Stimulated activated CD4-positive, alpha-beta T cell treated with anti-CD3 and anti-CD28 coated beads, Interleukin-2, amount 100 ng/mL, for 48 hours (primary cell): ENCODE results near the gene ANKRD42.
"Not testable (repeated sequence)": the region's sequence is repeated elsewhere in the genome, so short reads cannot be mapped to it uniquely, and the experiment has no call there.

Experiments
- DNase-seq, 2 donors: peaks; one replicate each; pipeline ENCODE4 v3.0.0-alpha.2; 2020

ANKRD42 gene

GRCh38 chr11:83174008-83174407 is 19.5 kb upstream of the ANKRD42 start:
- no peak for DNase-seq

DNA sequence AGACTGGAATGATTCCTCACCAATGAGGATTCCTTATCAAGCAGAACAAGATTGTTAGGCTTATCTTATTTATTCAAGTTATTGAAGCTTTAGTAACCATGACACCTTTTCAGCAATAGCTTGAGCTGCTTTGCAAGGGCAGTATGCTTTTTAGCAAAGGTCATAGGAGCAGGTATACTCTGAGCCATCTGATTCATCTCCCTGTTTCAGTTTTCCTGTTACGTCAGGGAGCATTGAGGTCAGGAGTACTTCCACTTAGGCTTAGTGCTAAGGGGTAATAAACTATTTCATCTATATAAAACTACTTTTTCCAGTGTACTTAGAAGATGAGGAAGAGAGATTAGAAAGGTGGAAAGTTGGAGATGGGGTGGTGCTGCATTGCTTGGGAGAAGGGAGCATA is 17.7 kb upstream of the ANKRD42 start:
- DNase-seq: no peak

- no peak for DNase-seq
Measured at GRCh38 chr11:83181815-83182214, 11.7 kb upstream of the ANKRD42 start.

GRCh38 chr11:83185767-83186166 is 7.7 kb upstream of the ANKRD42 start:
- DNase-seq: no peak

- DNase-seq: no peak
Measured at GRCh38 chr11:83187465-83187864, 6.0 kb upstream of the ANKRD42 start.

DNA sequence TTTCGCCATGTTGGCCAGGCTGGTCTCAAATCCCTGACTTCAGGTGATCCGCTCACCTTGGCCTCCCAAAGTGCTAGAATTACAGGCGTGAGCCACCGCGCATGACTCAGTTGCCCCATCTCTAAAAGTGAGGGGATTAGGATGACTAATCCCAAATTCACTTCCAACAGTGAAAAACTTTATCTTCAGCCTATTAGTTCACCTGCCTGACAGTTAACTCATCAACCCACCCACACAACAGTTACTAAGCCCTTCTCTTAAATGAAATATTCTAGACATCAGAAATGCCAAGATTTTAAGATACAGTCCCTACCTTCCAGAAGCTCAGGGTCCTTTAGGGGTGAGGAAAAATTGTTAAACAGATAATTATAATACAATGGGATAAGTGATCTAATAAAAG is 2.0 kb upstream of the ANKRD42 start:
- no peak for DNase-seq

GRCh38 chr11:83191986-83192385 is 1.5 kb upstream of the ANKRD42 start:
- no peak for DNase-seq

GRCh38 chr11:83192606-83193245 is 786 bp upstream of the ANKRD42 start:
- DNase-seq: no peak

GRCh38 chr11:83194281-83195142 is 1.0 kb downstream of the ANKRD42 start:
- peak; percentile 31 to 38 for DNase-seq

DNA sequence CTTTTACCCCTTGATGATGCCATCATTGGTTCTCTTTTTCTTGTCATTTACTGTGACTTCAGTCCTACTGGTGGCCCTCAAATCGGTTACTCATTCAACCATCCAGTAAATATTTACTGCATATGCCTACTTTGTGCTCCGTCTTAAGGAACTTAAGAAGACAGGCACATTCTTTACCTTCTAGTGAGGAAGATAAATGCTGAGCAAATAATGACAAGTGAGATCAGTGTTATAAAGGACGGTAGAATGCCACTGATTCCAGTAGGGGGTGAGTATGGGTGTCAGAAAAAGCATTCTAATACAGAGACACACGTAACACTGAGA is 1.6 kb downstream of the ANKRD42 start:
- no peak for DNase-seq

DNA sequence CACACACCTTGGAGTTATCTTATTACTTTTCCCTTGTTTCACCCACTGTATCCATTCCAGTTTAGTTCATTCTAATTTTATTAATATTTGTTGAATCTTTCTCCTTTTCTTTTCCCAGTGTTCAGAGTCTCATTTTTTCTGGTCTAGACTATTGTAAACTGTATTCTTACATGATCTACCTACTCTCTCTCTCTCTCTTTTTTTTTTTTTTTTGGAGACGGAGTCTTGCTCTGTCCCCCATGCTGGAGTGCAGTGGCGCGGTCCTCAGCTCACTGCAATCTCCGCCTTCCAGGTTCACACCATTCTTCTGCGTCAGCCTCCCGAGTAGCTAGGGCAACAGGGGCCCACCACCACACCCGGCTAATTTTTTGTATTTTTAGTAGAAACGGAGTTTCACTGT is 2.1 kb downstream of the ANKRD42 start:
- DNase-seq: no peak

GRCh38 chr11:83200035-83200434 is 6.5 kb downstream of the ANKRD42 start:
- DNase-seq: no peak

- DNase-seq: no peak
Measured at GRCh38 chr11:83205608-83206185, 12.2 kb downstream of the ANKRD42 start.

DNA sequence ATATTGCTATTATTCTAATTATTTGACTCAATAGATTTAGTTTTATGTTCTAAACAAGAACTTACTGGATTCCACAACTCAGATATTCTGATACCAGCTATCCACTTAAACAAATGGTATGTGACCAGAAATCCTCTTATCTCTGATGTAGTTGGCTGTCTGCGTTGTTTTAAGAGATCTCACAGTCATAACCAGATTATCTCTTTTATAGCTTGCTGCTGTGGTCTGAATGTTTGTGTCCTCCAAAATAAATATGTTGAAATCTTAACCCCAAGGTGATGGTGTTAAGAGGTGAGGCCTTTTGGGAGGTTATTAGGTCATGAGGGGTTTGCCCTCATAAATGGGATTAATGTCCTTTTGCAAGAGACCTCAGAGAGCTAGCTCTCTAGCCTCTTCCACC is 12.7 kb downstream of the ANKRD42 start:
- DNase-seq: no peak

- DNase-seq: not testable (repeated sequence)
Measured at GRCh38 chr11:83206771-83207382, 13.4 kb downstream of the ANKRD42 start.

GRCh38 chr11:83219095-83219494 is 25.6 kb downstream of the ANKRD42 start:
- DNase-seq: no peak

DNA sequence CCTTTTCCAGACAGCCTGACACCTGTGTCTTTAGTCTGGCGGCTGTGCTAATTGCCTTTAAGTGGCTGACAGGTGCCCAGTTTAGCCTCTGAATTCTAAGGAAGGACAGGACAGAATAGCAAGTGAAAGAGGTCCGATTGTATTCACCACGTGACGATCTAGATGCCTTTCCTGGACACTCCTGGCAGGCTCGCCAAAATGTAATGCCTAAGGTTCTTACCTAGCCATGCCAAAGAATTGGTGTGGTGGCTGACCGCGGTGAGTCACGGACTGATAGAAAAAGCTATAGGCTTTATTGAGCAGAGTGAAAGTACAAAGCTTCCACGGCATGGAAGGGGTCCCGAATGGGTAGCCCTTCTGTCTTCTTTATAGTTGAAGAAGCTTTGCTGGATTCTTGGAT is 26.7 kb downstream of the ANKRD42 start:
- no peak for DNase-seq

- DNase-seq: no peak
Measured at GRCh38 chr11:83221694-83222093, 28.2 kb downstream of the ANKRD42 start.

DNA sequence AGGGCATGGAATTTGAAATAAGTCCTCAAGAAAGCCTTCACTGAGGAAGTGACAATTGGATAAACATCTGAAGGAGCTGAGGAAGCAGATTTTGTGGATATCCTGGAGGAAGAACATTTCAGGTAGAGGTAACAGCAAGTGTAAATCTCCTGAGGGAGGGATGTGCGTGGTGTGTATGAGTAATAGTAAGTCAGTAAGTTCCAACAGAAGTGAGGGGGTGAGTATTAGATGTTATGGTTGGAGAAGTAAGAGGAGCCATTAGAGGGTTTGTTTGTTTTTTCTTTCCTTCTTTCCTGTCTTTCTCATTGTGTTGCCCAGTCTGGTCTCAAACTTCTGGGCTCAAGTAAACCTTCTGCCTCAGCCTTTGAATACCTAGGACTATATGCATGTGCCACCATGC is 29.0 kb downstream of the ANKRD42 start:
- DNase-seq: no peak

GRCh38 chr11:83223457-83223856 is 29.9 kb downstream of the ANKRD42 start:
- no peak for DNase-seq

DNA sequence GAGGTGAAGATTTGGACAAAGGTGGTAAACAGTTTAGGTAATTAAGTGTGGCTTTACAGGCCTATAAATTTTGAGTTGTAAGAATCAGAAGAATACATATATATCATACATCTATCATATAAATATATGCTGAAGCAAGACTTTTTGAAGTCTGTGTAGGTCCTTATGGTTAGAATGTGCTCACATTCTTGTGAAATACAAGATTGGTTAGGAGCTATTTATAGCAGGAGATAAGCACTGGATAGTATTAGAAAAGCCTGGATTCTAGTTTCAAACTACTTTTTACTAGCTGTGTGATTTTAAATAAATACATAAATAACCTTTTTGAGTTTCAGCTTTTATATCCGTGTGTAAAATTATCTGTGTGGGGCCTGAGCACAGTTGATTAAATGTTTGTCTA is 42.3 kb downstream of the ANKRD42 start:
- no peak for DNase-seq

- no peak for DNase-seq
Measured at GRCh38 chr11:83238111-83238510, 44.6 kb downstream of the ANKRD42 start.

DNA sequence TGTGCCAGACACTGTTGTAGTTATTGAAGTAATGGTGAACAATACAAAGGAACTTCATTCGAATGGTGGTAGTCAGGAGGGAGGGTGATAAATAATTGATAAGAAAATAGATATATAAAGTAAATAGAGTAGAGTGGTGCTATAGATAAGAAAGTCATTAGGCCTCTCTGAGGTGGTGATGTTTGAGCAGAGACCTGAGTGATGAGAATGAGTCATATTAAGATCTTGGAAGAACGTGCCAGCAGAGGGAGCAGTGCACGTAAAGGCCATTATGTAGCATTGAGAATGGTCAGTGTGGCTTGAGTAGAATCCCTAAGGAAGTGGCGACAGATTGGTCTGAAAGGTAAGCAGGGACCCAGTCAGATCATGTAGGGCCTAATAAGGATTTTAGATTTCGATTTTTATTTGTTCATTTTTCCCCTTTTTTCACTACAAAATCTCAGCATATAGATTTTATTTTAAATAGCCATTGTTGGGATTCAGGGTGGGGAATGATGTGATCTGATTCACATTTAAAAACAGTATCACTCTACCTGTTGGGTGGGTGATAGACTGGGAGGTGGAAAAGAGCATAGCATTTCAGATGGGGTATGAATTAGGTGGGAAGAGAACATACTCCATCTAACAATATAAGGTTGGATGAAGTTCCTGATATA is 47.9 kb downstream of the ANKRD42 start:
- peak in 1 of 2 donors; percentile 5 for DNase-seq
